ENCODE measurements around the gene CTDSPL.
A peak's percentile ranks its signal among the peaks of the same experiment; 100 is the strongest.

The CTDSPL gene

GRCh38 chr3:37940242-37940908, 78.7 kb downstream of the CTDSPL start:
- H3K4me3 ChIP-seq, result no peak overlapping the region
- no peak for TF ChIP-seq CTCF (IDR thresholded peaks at IDR 0.05)
- peak overlapping the region; percentile 33 to 76 for H3K27ac ChIP-seq
- no peak for DNase-seq (ENCODE audit: low spot score)

DNA sequence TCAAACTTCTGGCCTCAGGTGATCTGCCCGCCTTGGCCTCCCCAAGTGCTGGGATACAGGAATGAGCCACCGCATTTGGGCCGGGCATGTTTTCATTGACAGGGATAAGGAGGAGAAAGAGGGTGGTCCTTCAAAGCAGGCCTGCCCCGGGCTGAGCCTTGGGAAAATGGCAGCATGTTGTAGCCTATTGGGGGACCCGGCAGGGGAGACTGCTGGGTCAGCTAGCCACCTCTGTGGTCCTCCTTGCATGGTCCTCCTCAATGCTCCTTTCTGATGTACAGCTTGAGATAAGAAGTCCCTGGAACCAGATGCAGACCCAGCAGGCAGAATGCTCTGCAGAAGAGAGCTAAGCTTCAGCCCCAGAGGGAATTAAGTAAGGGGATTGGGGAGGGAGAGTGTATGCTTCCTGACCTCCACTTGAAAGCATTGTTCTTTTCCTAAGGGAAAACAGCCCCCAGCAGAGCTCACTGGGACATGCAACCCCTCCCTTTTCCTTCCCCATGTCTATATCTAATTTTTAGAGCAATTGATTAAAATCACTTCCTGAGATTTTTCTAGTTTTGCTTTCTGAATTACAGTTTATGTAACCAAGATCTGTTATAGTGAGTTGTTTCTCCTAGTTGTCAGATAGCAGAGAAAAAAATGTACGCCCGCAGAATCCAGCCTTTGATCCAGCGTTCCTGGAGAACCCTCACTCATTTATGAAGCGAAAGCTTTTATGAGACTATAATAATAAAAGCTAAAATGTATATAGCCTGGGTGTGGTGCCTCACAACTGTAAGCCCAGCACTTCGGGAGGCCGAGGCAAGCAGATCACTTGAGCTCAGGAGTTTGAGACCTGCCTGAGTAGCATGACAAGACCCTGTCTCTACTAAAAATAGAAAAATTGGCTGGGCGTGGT, 80.2 kb downstream of the CTDSPL start:
- H3K4me3 ChIP-seq, result no peak overlapping the region
- H3K27ac ChIP-seq, result peak overlapping the region; percentile 28 to 50
- no peak for DNase-seq (ENCODE audit: low spot score)
- no peak for TF ChIP-seq CTCF (IDR thresholded peaks at IDR 0.05)

GRCh38 chr3:37942646-37943045, 81.0 kb downstream of the CTDSPL start:
- TF ChIP-seq CTCF (IDR thresholded peaks at IDR 0.05), result no peak
- no peak for DNase-seq (ENCODE audit: low spot score)
- peak overlapping the region; percentile 28 to 50 for H3K27ac ChIP-seq
- no peak overlapping the region for H3K4me3 ChIP-seq

DNA sequence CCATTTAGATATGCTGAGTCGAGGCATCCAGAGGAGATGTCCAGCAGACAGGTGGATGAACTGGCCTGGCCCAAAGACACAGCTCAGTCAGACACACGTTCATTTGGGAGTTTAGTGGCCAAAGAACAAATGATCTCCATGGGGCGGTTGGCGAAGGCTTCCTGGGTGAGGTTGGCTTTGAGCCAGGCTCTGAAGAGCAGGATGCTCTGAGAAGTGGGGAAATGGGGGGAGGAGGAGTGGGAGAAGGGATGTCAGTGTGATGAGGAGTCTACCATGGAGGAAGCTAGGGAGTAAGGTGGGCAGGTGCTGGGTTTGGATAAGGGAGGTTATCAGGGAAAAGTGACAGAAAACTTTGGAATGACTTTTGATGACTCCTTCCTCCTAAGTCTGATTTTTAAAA, 81.4 kb downstream of the CTDSPL start:
- H3K27ac ChIP-seq, result peak overlapping the region in 1 of 2 donors; percentile 50
- DNase-seq (ENCODE audit: low spot score), result no peak
- TF ChIP-seq CTCF (IDR thresholded peaks at IDR 0.05), result no peak
- H3K4me3 ChIP-seq, result no peak overlapping the region

DNA sequence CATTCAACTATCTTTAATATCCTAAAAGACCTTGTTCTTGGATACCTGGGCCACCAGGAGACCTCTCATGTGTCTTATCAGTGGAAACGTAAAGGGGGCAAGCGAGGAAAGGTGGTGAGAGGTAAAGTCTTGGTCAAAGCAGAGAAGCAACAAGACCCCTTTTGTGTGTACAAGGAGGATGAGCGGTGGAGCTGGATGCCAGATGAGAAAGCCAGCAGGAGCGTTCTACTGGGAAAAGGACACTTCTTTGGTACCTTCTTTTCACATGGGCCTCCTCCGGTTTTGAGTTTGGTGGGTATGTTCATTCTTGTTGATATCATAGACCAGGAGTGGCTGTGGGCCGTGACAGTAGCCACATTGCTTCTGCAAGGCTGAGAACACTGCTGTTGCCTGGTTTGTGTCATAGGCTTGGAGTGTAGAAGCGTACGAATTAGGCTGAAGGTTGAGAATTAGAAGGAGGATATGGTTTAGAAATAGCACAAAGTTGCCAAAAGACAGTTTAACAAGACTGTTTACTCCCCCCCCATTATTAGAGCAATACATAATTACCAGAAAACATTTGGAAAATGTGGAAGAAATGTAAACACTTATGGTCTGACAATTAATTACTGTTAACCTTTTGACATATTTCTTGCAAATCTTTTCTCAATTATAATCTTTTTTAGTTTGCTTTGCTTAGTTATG, 82.1 kb downstream of the CTDSPL start:
- no peak for TF ChIP-seq CTCF (IDR thresholded peaks at IDR 0.05)
- Histone ChIP-seq H3K27ac (peak overlapping the region; percentile 34 to 53), H3K4me3 (no peak overlapping the region)
- DNase-seq (ENCODE audit: low spot score), result no peak

DNA sequence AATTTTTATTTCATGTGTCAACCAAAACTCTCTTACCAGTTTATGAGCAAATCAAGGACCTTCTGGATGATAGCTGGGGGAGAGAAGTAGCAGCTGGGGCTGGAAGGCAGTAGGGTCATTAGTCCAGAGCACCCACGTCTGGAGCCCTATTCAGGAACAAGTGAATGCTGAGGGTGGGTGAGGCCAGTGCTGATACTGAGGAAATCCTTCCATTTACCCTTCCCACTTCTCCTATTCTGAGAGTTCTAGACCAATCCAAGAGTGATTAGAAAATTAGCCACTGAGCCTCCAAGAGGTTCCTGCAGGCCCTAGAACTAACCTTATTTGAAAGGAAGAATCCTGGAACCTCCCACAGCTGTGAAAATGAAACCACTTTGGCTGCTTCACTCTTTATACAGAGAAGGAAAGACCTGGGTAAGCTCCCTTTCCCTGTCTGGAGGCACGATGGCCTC, 82.7 kb downstream of the CTDSPL start:
- peak overlapping the region; percentile 53 to 75 for H3K27ac ChIP-seq
- TF ChIP-seq CTCF (IDR thresholded peaks at IDR 0.05), result no peak
- no peak for DNase-seq (ENCODE audit: low spot score)
- peak overlapping the region; percentile 10 for H3K4me3 ChIP-seq

Measured in coronary artery (tissue), 2 donors.